Measurements from ENCODE around the gene ADSS1.

Gene ADSS1

GRCh38 chr14:104782808-104783139 is 58.7 kb downstream of the ADSS1 start:
- DNase-seq (ENCODE audit: low read depth in 2 of 2): no peak

DNA sequence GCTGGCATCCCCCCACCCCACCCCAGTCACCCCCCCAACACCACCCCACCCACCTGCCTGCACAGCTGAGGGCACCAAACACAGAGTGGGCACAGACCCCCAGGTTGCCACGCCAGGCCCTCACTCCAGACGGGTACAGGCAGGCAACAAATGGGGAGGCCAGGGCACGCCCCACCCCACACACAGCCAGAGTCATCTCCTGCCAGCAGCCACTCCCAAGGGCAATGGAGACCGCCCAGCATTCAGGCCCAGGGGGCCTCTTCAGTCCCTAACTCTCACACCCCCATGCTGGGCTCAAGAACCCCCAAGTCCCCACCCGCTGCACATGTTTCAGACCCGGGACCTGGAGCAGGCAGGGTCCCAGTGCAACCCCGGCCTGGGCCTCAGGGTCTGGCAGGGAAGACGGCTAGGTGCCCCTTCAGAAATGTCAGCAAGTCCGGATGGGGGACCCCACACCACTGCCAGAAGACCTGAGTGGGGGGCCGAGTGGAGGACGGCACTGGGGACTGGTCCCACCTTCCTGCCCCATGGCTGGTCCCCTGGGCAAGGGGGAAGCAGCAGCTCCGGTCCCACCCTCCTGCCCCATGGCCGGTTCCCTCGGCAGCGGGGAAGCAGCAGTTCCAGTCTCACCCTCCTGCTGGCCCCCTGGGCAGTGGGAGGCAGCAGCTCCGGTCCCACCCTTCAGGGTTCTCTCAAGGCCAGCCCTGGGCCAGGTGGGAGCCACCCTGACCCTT is 59.6 kb downstream of the ADSS1 start:
- no peak for DNase-seq (ENCODE audit: low read depth in 2 of 2)

DNA sequence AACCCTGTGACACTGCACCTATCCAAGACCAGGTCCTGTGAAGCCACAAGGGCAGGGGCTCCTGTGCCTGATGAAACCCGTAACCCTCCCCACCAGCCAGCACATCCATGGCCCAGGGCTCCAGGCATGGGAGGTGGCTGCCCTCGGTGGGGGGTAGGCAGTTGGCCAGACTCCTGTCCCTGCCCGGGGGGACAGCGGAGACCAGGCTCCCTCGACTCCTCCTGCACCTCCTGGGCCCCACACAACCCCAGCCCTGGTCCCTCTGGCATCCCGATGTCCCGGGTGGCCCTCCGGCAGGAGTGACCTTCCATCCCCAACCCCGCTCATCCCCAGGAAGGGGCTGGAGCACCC is 60.2 kb downstream of the ADSS1 start:
- DNase-seq (ENCODE audit: low read depth in 2 of 2): no peak

- no peak for DNase-seq (ENCODE audit: low read depth in 2 of 2)
Measured at GRCh38 chr14:104784846-104785707, 61.0 kb downstream of the ADSS1 start.

- no peak for DNase-seq (ENCODE audit: low read depth in 2 of 2)
Measured at GRCh38 chr14:104785708-104786080, 61.7 kb downstream of the ADSS1 start.

GRCh38 chr14:104786091-104786586 is 62.1 kb downstream of the ADSS1 start:
- DNase-seq (ENCODE audit: low read depth in 2 of 2): no peak

DNA sequence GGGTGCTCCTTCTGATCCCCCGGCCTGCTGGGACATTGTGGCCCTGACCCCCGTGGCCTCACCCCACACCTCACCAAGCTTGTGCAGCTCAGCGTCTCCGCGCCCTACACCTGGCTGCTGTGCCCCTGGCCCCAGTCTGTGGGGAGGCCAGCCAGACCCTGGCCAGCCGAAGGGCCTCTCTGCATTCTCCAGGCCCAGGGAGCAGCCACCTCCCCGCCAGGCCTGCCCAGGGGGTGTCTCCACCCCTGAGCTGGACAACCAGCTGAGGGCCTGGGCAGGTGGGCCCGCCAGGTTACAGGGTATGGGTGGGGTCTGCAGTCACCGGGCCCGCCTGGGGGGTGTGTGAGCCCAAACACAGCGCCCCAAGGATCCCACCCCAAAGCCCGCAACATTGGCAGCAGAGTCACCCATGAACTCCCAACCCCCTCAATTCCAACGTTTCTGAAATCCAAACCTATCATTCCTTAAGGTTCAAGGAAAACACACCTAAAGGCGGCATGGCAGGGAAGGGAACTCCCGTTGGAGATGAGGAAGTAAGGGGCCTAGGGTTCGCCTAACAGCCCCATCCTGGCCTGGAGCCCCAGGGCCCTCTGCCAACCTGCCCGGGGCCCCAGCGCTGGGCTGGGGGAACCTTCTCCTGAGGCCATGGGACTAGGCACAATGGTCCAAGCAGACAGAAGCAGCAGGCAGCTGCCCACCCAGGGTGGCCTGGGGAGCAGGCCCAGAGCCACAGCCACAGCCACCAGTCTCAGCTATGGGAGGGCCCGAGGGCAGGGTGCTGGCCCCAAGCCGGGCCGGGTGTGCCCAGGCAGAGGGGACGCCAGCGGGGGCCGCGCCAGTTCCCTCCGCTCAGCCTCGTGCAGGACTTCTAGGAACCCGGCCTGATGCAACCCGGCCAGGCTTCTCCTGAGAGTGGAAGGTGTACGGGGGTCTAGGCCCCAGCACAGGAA is 63.0 kb downstream of the ADSS1 start:
- DNase-seq (ENCODE audit: low read depth in 2 of 2): no peak

- no peak for DNase-seq (ENCODE audit: low read depth in 2 of 2)
Measured at GRCh38 chr14:104787736-104788135, 63.7 kb downstream of the ADSS1 start.

GRCh38 chr14:104788161-104788818 is 64.3 kb downstream of the ADSS1 start:
- DNase-seq (ENCODE audit: low read depth in 2 of 2): no peak

- no peak for DNase-seq (ENCODE audit: low read depth in 2 of 2)
Measured at GRCh38 chr14:104788873-104789663, 65.0 kb downstream of the ADSS1 start.

- DNase-seq (ENCODE audit: low read depth in 2 of 2): no peak
Measured at GRCh38 chr14:104789752-104790743, 66.0 kb downstream of the ADSS1 start.

DNA sequence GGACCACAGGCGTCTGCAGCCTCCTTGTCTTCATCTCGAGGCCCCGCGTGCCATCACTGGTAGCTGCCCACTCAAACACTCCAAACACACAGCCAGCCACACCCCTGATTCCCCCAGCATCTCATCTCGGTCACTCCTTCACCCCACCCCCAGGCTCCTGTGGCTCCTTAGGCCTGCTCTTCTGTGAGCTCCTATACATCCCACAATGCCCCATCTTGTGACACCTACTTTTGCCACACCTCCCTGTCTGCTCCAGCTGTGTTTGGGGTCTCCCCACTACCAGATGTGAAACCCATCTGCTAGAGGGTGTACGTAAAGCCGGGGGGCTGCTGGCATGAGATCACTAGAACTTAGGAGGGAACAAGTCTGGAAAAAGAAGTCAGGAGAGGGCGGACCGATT is 67.4 kb downstream of the ADSS1 start:
- DNase-seq (ENCODE audit: low read depth in 2 of 2): no peak

DNA sequence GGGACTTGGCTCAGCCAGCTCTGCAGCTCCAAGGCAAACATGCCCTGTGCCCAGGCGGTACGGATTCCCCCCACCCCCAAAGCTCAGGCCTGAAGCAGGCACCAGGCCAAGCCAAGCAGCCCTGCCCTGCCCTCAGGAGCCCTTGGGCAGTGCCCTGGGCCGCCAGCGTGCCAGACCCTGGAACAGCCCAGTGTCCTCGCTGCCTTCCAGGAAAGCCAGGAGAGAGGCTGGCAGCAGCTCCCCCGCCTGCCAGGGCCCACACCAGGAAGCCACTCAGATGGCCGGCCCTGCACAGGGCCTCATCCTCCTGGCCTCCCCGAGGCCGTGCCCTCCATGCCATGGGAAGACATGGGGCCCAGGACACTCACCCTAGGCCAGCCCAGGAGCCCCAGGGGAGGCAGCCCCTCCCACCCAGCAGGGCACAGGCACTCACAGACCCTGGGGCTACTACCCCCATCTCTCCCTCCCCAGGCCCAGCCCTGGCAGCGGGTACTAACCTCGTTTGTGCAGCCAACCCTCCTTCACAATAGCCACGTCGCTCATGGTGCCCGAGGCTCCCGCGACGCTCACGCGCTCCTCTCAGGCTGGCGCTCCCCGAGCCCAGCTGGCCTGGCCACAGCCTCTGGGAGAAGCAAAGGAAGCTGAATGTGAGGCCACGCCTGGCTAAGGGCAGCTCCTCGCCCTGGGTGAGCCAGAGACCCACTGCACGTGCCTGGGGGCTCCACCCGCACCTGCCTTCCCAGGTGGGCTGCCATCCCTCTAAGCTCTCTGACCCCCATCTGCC is 68.3 kb downstream of the ADSS1 start:
- DNase-seq (ENCODE audit: low read depth in 2 of 2): no peak

DNA sequence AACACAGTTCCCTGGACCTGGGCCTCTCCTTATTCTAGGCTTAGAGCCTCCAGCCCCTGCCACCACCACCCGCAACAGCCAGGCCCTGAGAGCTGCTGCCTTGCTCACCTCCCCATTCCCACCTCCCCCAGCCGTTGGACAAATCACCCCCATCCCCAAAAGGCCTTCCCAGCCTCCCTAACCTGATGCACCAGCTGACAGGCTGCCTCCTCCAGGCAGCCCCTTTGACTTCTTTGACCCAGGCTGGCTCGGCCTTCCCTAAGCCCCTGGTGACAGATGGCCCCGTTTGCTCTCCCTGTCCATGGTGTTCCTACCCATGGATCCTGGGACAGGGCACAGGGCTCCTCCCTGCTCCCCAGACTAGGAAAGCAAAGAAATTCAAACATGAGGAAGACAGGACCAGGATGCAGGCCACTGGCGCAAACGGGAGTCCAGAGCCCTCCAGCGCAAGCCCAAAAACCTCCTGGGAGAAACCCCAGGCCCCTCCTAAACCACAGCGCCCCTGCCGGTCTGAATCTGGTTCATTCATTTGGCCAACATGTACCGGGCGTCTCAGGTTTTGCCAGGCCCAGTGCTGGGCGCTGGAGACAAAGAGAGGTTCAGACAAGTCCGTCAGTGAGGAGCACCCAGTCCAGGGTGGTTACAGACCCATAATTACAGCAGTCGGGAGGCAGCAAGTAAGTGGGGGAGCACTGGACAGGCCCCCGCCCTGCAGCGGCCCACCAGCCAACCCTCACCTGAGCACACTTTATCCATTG is 69.1 kb downstream of the ADSS1 start:
- DNase-seq (ENCODE audit: low read depth in 2 of 2): no peak

- DNase-seq (ENCODE audit: low read depth in 2 of 2): no peak
Measured at GRCh38 chr14:104793703-104793959, 69.6 kb downstream of the ADSS1 start.

DNA sequence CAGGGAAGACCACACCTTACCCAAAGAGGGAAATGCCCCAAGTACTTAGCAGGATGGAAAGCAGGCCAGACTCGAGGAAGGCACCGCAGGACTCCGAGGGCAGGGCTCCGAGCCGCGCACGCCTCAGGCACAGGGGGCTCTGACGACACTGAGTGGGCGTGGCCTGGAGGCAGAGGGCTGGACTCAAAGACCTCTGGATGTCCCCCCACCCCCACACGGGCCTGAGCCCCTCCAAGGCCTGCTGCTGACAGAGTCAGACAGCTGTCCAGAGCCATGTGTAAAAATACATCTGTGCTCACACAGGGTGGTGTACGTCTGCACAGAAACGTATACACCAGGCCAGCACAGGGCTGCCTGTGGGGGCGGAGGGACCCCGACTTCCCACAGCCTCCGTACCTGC is 70.1 kb downstream of the ADSS1 start:
- DNase-seq (ENCODE audit: low read depth in 2 of 2): peak in 1 of 2 experiments; percentile 57

- DNase-seq (ENCODE audit: low read depth in 2 of 2): no peak
Measured at GRCh38 chr14:104794631-104794992, 70.6 kb downstream of the ADSS1 start.
